CD8-positive, alpha-beta memory T cell (primary cell): ENCODE data around the gene ZBTB22. TPM values are rescaled to one million over a fixed set of nuclear protein-coding genes. Genes with fewer than 3 reads are reported as not detected.

Source experiments
- CTCF ChIA-PET: fragments of 350-600 bp; sonication (Branson Sonifier 250); formaldehyde crosslinking; loops from one replicate; lab custom pipeline; 2021; ENCODE audit warnings: antibody characterized with exemption; lab: Charles Lee
- POLR2A ChIA-PET: fragments of 350-600 bp; sonication (Branson Sonifier 250); formaldehyde crosslinking; loops from one replicate; lab custom pipeline; 2021; ENCODE audit warnings: antibody characterized with exemption; lab: Charles Lee
- DNase-seq, 5 donors: peaks; one replicate each; pipeline versions ENCODE4 v3.0.0 to v3.0.0-alpha.2; 2020 to 2022; ENCODE audit warnings: mixed read lengths in 1 of 5
- H3K27ac ChIP-seq: one replicate; pipeline ENCODE4 v1.7.0; 2013; ENCODE audit warnings: low read depth, mild to moderate bottlenecking, low read length, moderate library complexity
- H3K27me3 ChIP-seq: 2 replicates; pipeline ENCODE4 v1.7.0; 2013; ENCODE audit warnings: low read length, mild to moderate bottlenecking; ENCODE audit not compliant: insufficient read depth, poor library complexity, severe bottlenecking
- H3K36me3 ChIP-seq: 2 replicates; pipeline ENCODE4 v1.7.0; 2013; ENCODE audit warnings: mild to moderate bottlenecking, low read length, moderate library complexity; ENCODE audit not compliant: insufficient read depth
- H3K4me1 ChIP-seq: 2 replicates; pipeline ENCODE4 v1.7.0; 2013; ENCODE audit warnings: mild to moderate bottlenecking, low read length, moderate library complexity; ENCODE audit not compliant: insufficient read depth
- H3K4me3 ChIP-seq: 2 replicates; pipeline ENCODE4 v1.7.0; 2013; ENCODE audit warnings: mild to moderate bottlenecking, low read length
- H3K9me3 ChIP-seq: 2 replicates; pipeline ENCODE4 v1.7.0; 2013; ENCODE audit warnings: mild to moderate bottlenecking, low read length
- H3K27ac Mint-ChIP-seq, 8 donors: one replicate each; pipeline ENCODE4 v1.8.0; 2020 to 2021; ENCODE audit warnings: mixed read lengths in 8 of 8, mild to moderate bottlenecking in 6 of 8, inconsistent platforms in 3 of 8, moderate library complexity in 3 of 8
- H3K27me3 Mint-ChIP-seq, 2 donors: one replicate each; pipeline ENCODE4 v1.8.0; 2020 to 2021; ENCODE audit warnings: mixed read lengths in 2 of 2, mild to moderate bottlenecking in 1 of 2, moderate library complexity in 1 of 2
- H3K36me3 Mint-ChIP-seq, 3 donors: one replicate each; pipeline ENCODE4 v1.8.0; 2020 to 2021; ENCODE audit warnings: mixed read lengths in 3 of 3, inconsistent platforms in 1 of 3, mild to moderate bottlenecking in 1 of 3
- H3K4me1 Mint-ChIP-seq, 3 donors: one replicate each; pipeline ENCODE4 v1.8.0; 2020 to 2021; ENCODE audit warnings: mixed read lengths in 3 of 3, inconsistent platforms in 1 of 3, mild to moderate bottlenecking in 1 of 3
- H3K4me3 Mint-ChIP-seq, 7 donors: one replicate each; pipeline ENCODE4 v1.8.0; 2020 to 2021; ENCODE audit warnings: mixed read lengths in 7 of 7, mild to moderate bottlenecking in 6 of 7, moderate library complexity in 4 of 7, inconsistent platforms in 2 of 7
- H3K9me3 Mint-ChIP-seq, 5 donors: one replicate each; pipeline ENCODE4 v1.8.0; 2020 to 2022; ENCODE audit warnings: mixed read lengths in 5 of 5, mild to moderate bottlenecking in 3 of 5, moderate library complexity in 2 of 5, inconsistent platforms in 1 of 5
- polyA plus RNA-seq: library from polyadenylated mRNA; unstranded; fragments of 300-500 nt; fragmentation: Illumina TruSeq; gene quantifications from one replicate; pipeline ENCODE4 v1.2.3, GENCODE V29; 2021
- total RNA-seq, 2 experiments: library from RNA; stranded (reverse); gene quantifications; one replicate each; pipeline ENCODE4 v1.2.3, GENCODE V29; 2021

Gene ZBTB22
- total and polyA plus RNA-seq, 3 experiments from 2014 or later: 6.9 to 12.7 (median 7.8) TPM

GRCh38 chr6:33315793-33316602 is 1.5 kb downstream of the ZBTB22 start:
- CTCF ChIA-PET: interaction anchor here (4.4 kb wide), 1 partner anchor 29 kb away, joined by 52 read pairs; no protein-coding TSS in a partner anchor
- peaks cover 70 to 83% (median 74%) of the 10 kb centered on the region in 3 donors for H3K4me1 Mint-ChIP-seq
- no peak for DNase-seq
- peaks cover 67% of the 10 kb centered on the region for H3K4me1 ChIP-seq
- peak overlapping the region; percentile 75 to 100 (median 99) for H3K4me3 Mint-ChIP-seq
- no peaks in the 10 kb centered on the region for H3K9me3 Mint-ChIP-seq
- H3K36me3 Mint-ChIP-seq: peaks cover 5 to 64% (median 13%) of the 10 kb centered on the region in 3 donors
- POLR2A ChIA-PET: interaction anchor here (0.6 to 2.9 kb wide), 4 partner anchors 28 to 82 kb away, joined by 3 to 75 read pairs (median 4); no protein-coding TSS in a partner anchor
- peak overlapping the region; percentile 87 to 99 (median 96) for H3K27ac Mint-ChIP-seq
- peaks cover 36% of the 10 kb centered on the region for H3K36me3 ChIP-seq
- no peak overlapping the region for H3K4me3 ChIP-seq
- H3K27me3 Mint-ChIP-seq: peaks cover 0 to 3% of the 10 kb centered on the region in 2 donors
- no peaks in the 10 kb centered on the region for H3K27me3 ChIP-seq
- H3K27ac ChIP-seq: no peak overlapping the region
- no peaks in the 10 kb centered on the region for H3K9me3 ChIP-seq

- H3K27me3 ChIP-seq: no peaks in the 10 kb centered on the region
- H3K9me3 ChIP-seq: no peaks in the 10 kb centered on the region
- Mint-ChIP-seq H3K9me3 (no peaks in the 10 kb centered on the region), H3K4me1 (peaks cover 66 to 80% (median 71%) of the 10 kb centered on the region in 3 donors), H3K36me3 (peaks cover 5 to 60% (median 10%) of the 10 kb centered on the region in 3 donors), H3K27me3 (peaks cover 0 to 3% of the 10 kb centered on the region in 2 donors), H3K4me3 (peak overlapping the region; percentile 95 to 100 (median 98)), H3K27ac (peak overlapping the region; percentile 95 to 100 (median 99))
- CTCF ChIA-PET: interaction anchor here (4.4 kb wide), 1 partner anchor 30 kb away, joined by 52 read pairs; no protein-coding TSS in a partner anchor
- peaks cover 28% of the 10 kb centered on the region for H3K36me3 ChIP-seq
- peak overlapping the region; percentile 87 for H3K4me3 ChIP-seq
- POLR2A ChIA-PET: interaction anchor here (0.6 to 0.9 kb wide), 2 partner anchors 30 to 81 kb away, joined by 3 to 4 read pairs; no protein-coding TSS in a partner anchor
- peaks cover 59% of the 10 kb centered on the region for H3K4me1 ChIP-seq
- peak in 1 of 5 donors; percentile 56 for DNase-seq
- peak overlapping the region; percentile 98 for H3K27ac ChIP-seq
These were observed 2.4 kb downstream of the ZBTB22 start for GRCh38 chr6:33314943-33315792.

GRCh38 chr6:33314515-33314942 is 3.0 kb downstream of the ZBTB22 start:
- ChIA-PET POLR2A (no interaction called here), CTCF (no interaction called here)
- Histone ChIP-seq H3K4me3 (peak overlapping the region; percentile 87), H3K4me1 (peaks cover 53% of the 10 kb centered on the region), H3K27me3 (no peaks in the 10 kb centered on the region), H3K27ac (peak overlapping the region; percentile 98), H3K36me3 (peaks cover 22% of the 10 kb centered on the region), H3K9me3 (no peaks in the 10 kb centered on the region)
- Mint-ChIP-seq H3K27ac (peak overlapping the region; percentile 95 to 100 (median 99)), H3K9me3 (no peaks in the 10 kb centered on the region), H3K4me3 (peak overlapping the region; percentile 95 to 100 (median 98)), H3K27me3 (peaks cover 0 to 3% of the 10 kb centered on the region in 2 donors), H3K36me3 (peaks cover 5 to 59% (median 6%) of the 10 kb centered on the region in 3 donors), H3K4me1 (peaks cover 60 to 77% (median 64%) of the 10 kb centered on the region in 3 donors)
- peak; percentile 65 to 83 (median 76) for DNase-seq

- Mint-ChIP-seq H3K4me3 (peak within 1 kb of the TSS; percentile 95 to 100 (median 98)), H3K36me3 (peaks cover 5 to 57% (median 6%) of the 10 kb centered on the region in 3 donors), H3K9me3 (no peaks in the 10 kb centered on the region), H3K27me3 (peaks cover 0 to 3% of the 10 kb centered on the region in 2 donors), H3K4me1 (peaks cover 54 to 73% (median 60%) of the 10 kb centered on the region in 3 donors), H3K27ac (peak within 1 kb of the TSS; percentile 95 to 100 (median 99))
- POLR2A ChIA-PET: interaction anchor here (0.7 to 2.5 kb wide), 4 partner anchors 15 to 42 kb away, joined by 3 to 35 read pairs (median 14); partner anchors contain the start of genes B3GALT4, RGL2 and RPS18
- Histone ChIP-seq H3K27ac (peak within 1 kb of the TSS; percentile 98), H3K4me1 (peaks cover 46% of the 10 kb centered on the region), H3K36me3 (peaks cover 16% of the 10 kb centered on the region), H3K9me3 (no peaks in the 10 kb centered on the region), H3K4me3 (peak within 1 kb of the TSS; percentile 87), H3K27me3 (no peaks in the 10 kb centered on the region)
- peak; percentile 78 to 94 (median 87) for DNase-seq
- CTCF ChIA-PET: interaction anchor here (1.3 to 2.8 kb wide), 4 partner anchors 12 to 37 kb away, joined by 3 to 23 read pairs (median 8); partner anchors contain the start of genes B3GALT4, PFDN6 and WDR46
These were observed 3.6 kb downstream of the ZBTB22 start, which contains the start of gene TAPBP for GRCh38 chr6:33313709-33314514. Gene TAPBP, minus strand, starts transcription at chr6:33314078. Its CDS starts 37 bp downstream, at chr6:33314041.

GRCh38 chr6:33313105-33313708 is 4.3 kb downstream of the ZBTB22 start:
- CTCF ChIA-PET: interaction anchor here (0.8 to 2.8 kb wide), 9 partner anchors 11 to 77 kb away, joined by 3 to 23 read pairs (median 8); partner anchors contain the start of genes B3GALT4, PFDN6, RGL2 and WDR46
- peaks cover 39% of the 10 kb centered on the region for H3K4me1 ChIP-seq
- POLR2A ChIA-PET: interaction anchor here (0.7 to 2.5 kb wide), 7 partner anchors 14 to 308 kb away, joined by 3 to 35 read pairs (median 4); partner anchors contain the start of genes B3GALT4, ITPR3, PFDN6 and RGL2
- H3K36me3 ChIP-seq: peaks cover 14% of the 10 kb centered on the region
- H3K27me3 Mint-ChIP-seq: peaks cover 0 to 3% of the 10 kb centered on the region in 2 donors
- peaks cover 54 to 73% (median 60%) of the 10 kb centered on the region in 3 donors for H3K4me1 Mint-ChIP-seq
- H3K4me3 ChIP-seq: peak overlapping the region; percentile 87
- H3K9me3 Mint-ChIP-seq: no peaks in the 10 kb centered on the region
- peak in 2 of 5 donors; percentile 51 to 63 for DNase-seq
- H3K27me3 ChIP-seq: no peaks in the 10 kb centered on the region
- H3K27ac Mint-ChIP-seq: peak overlapping the region; percentile 95 to 100 (median 99)
- H3K9me3 ChIP-seq: no peaks in the 10 kb centered on the region
- H3K27ac ChIP-seq: peak overlapping the region; percentile 98
- H3K36me3 Mint-ChIP-seq: peaks cover 4 to 57% (median 9%) of the 10 kb centered on the region in 3 donors
- peak overlapping the region; percentile 95 to 100 (median 98) for H3K4me3 Mint-ChIP-seq

GRCh38 chr6:33312361-33313104 is 5.0 kb downstream of the ZBTB22 start:
- DNase-seq: peak; percentile 76 to 91 (median 81)
- peak overlapping the region; percentile 95 to 100 (median 99) for H3K27ac Mint-ChIP-seq
- H3K4me3 Mint-ChIP-seq: peak overlapping the region; percentile 95 to 100 (median 98)
- Histone ChIP-seq H3K36me3 (peaks cover 14% of the 10 kb centered on the region), H3K27me3 (no peaks in the 10 kb centered on the region), H3K4me1 (peaks cover 37% of the 10 kb centered on the region), H3K9me3 (no peaks in the 10 kb centered on the region), H3K27ac (peak overlapping the region; percentile 98), H3K4me3 (peak overlapping the region; percentile 87)
- peaks cover 4 to 56% (median 9%) of the 10 kb centered on the region in 3 donors for H3K36me3 Mint-ChIP-seq
- POLR2A ChIA-PET: interaction anchor here (0.5 to 2.5 kb wide), 8 partner anchors 11 to 309 kb away, joined by 3 to 35 read pairs (median 4); partner anchors contain the start of genes B3GALT4, ITPR3, PFDN6 and RGL2
- CTCF ChIA-PET: interaction anchor here (0.8 to 2.8 kb wide), 11 partner anchors 10 to 78 kb away, joined by 3 to 23 read pairs (median 6); partner anchors contain the start of genes B3GALT4, PFDN6, RGL2 and WDR46
- no peaks in the 10 kb centered on the region for H3K9me3 Mint-ChIP-seq
- H3K4me1 Mint-ChIP-seq: peaks cover 52 to 72% (median 60%) of the 10 kb centered on the region in 3 donors
- H3K27me3 Mint-ChIP-seq: no peaks in the 10 kb centered on the region
